GM18520 (cell line): ENCODE results near the gene MITD1.
A peak's percentile ranks its signal among the peaks of the same experiment; 100 is the strongest.
"Not testable (repeated sequence)": the region's sequence is repeated elsewhere in the genome, so short reads cannot be mapped to it uniquely, and the experiment has no call there.

ENCODE experiments used
- ATAC-seq: cut with Tn5 transposase; IDR thresholded peaks from one replicate; pipeline ENCODE4 v1.9.1; 2021; ENCODE audit not compliant: unreplicated experiment

MITD1 gene

DNA sequence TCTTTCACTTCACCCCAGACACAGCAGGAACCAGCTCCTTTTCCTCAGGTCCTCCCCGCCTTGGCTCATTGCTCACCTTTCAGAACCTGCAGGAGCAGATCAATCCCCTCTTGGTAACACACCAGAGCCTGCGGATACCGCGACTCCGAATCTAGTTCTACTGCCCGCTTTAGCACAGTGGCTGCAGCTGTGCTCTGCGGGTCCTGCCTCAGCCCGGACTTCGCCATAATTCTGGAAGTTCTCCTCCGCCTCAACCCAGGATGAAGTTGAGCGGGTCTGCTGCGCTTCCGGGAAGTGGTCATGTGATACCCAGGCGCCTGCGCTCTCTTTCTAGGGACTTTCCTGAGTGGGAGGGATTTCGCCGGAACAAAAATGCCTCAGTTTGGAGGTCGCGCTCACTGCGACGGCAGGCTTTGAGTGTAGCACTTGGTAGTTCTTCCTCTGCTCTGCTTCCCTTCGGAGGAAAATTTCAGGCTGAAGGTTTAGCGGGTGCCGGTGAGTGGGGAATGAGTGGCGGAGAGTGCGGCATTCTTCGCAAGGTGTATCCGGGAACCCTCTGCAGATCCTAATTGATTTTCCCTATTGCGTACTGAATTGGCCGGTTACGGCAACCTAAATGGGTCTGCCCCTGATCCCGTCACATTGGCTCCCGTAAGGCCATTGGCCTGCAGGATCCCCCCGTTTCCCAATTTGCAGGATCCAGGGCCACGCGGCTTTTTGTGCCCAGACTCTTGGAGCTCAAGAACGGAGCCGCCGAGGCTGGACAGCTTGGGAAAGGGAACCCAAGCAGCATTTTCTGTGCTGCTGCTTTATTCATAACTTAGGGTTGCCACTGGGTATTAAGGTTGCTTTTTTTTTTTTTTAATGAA, at the start of gene MITD1, which contains the start of gene MRPL30:
MITD1 (minus strand) TSS at position 304 of the 869 bp plus-strand sequence; CDS start at position 227, 77 bp downstream.
MRPL30 (plus strand) TSS at position 430 of the 869 bp plus-strand sequence. CDS start 5,020 bp downstream, outside the sequence.
- peak; percentile 91 for ATAC-seq

DNA sequence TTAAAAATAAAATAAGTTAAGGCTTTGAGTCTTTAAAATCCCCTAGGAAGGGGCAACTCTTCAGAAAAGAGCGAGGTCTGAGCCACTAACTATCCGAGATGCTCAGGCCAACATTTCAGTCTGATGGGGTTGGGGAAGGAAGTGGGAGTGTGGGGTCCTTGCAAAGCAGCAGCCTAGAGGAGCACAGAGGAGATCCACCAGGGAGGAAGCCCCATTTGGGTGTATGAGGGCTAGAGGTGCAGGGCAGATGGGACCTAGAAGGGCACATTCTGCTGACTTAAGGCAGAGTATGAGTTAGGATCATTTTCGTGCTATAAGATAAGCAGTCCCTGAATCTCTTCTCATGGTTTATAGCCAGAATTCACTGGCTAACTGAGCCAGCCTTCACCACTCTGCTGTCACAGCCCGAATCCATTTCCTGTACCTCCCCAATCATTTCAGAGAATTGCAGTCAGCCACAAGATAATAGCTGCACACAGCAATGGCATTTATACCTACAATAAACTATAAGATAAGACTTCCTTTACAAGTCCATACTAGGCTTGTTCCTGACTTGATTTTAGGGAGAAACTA, 37.2 kb upstream of the MITD1 start:
- ATAC-seq: no peak

DNA sequence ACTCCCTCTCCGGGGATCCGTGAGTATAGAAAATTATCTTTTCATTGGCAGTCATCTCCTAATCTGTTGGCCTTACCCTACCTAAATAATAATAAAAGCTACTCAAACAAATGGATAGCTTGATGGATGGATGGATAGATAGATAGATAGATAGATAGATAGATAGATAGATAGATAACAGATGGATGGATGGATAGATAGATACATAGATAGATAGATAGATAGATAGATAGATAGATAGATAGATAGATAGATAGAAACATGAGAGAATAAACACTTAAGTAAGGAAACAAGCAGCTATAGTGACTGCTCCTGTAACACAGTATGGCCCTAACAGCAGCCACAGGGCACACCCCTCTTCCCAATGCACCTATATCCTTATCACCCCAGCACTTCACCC, 35.2 kb upstream of the MITD1 start:
- no peak for ATAC-seq

DNA sequence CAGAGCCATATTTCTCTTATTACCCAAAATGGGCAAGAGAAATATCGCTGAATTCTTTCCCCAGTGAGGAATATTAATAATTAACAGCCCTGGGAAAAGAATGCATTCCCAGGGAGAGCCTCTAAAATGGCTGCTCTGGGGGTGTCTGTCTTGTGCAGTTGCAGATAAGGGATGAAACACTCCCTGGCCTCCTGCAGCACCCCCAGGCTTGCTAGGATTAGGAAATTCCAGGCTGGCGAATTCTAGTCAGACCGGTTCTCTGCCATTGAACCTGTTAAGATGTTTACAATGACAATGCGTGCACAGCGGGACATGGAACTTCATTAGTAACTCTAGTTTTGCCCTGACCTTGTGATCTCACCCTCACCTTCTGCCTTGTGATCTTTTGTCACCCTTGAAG, 24.6 kb upstream of the MITD1 start:
- ATAC-seq: no peak

DNA sequence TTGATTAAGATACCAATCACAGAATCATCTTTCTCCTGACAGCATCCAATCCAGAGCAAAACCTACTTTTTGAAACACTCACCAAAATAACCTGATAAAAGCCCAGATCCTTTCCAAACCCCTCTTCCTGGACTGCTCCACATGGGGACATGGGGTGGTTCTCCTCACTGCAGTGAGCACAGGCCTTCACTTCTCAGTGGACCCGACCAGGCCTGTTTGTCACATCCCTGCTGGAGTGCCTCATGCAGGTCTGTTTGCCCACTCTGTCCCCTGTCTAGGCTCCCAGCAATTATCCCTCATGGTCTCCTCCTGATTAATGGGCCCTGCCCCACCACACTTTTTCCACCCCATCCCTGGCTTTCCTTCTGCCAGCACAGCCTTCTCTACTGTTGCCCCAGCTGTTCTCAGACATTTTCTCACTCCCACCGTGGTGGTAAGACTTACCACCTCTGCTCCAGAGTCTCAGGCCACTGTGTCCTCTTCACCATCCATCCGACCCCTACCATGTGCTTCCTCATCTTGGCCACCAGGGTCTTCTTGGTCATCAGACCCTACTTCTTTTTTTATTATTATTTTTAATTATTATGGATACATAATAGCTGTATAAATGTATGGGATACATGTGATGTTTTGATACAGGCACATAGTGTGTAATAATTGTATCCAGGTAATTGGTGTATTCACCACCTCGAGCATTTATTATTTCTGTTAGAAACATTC, 21.3 kb upstream of the MITD1 start:
- no peak for ATAC-seq

DNA sequence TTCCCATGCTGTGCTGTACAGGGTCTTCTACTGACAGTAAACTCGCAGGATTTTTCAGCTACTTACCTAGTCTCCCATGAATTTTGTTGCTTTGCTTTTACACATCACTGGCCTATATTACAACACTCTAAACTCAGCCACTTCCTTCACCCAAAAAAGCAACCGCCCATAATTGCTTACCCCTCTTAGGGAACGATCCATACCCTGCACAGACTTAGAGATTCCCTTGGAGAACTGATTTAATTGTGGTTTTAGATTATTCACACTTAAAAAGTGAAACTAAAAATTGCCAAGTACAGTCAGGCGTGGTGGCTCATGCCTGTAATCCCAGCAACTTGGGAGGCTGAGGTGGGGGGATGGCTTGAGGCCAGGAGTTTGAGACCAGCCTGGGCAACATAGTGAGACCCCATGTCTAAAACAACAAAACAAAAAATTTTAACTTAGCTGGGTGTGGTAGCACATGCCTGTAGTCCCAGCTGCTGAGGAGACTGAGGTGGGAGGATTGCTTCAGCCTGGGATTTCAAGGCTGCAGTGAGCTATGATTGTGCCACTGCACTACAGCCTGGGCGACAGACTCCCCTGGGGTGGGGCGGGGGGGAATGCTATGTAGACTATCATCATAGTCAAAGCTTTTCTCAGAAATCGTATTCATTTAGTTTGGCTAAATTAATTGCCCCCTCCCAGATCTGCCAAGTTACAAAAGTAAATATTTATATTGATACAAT, 19.4 kb upstream of the MITD1 start:
- ATAC-seq: no peak

DNA sequence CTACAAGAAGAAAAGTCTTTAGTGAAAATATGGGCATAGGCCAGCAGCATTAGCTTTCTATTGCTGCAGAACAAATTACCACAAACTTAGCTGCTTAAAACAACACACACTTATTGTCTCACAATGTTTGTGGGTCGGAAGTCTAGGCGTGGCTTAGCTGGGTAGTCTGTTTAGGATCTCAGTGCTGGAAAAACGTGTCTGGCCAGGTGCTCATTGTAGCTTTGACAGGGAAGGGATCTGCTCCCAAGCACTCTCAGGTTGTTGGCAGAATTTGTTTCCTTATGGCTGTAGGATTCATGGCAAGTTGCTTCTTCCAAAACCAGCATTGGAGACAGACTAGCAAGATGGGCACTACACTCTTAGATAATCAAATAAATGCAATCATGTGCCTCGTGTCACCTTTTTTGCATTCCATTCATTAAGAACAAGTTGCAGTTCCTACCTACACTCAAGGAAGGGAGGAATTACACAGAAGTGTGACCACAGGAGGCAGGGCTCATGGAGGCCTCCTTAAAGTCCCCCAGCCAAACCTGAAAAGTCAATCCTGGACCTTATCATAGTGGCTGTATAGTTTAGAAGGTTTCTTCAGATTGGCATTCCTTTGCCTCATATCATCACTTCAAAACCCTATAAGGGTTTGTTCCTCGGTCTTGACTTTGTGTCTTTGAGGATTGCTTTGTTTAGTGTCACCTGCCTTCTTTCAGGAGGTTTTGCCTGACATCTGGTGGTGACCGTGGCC, 17.4 kb upstream of the MITD1 start:
- ATAC-seq: no peak

DNA sequence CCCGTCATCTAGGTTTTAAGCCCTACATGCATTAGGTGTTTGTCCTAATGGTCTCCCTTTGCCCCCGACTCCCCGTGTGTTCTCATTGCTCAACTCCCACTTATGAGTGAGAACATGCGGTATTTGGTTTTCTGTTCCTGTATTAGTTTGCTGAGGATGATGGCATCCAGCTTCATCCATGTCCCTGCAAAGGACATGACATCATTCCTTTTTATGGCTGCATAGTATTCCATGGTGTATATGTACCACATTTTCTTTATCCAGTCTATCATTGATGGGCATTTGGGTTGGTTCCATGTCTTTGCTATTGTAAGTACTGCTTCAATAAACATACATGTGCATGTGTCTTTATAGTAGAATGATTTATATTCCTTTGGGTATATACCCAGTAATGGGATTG, 11.5 kb upstream of the MITD1 start:
- ATAC-seq: not testable (repeated sequence)

DNA sequence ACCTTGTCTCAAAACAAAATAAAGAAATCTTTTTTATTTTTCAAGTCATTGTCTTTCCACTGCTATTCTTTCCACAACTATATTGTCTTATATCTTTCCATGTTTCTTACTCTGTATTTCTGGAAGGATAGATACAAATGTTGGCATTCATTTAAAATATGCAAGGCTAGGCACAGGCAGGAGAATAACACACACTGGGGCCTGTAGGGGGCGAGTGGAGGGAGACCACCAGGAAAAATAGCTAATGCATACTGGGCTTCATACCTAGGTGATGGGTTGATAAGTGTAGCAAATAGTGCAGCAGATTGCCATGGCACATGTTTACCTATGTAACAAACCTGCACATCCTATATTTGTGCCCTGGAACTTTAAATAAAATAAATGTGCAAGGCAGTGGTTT, 9.7 kb upstream of the MITD1 start:
- ATAC-seq: no peak

DNA sequence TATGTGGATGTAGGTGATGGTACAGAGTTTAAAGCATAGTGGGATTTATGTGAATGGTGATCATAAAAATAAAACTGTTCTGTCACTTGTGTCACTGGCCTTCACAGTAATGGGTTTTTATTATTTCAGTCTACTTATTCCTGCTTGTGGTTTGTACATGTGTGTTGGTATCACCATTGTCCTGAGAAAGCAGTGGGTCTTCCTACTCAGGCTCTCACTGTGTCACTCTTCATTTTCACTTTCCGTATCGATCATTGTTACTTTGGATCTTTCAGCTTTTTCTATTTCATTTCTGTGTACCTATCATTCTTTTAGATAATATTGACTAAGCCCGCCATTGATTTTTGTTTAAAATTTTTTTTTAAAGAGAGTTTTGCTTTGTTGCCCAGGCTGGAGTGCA, 7.5 kb upstream of the MITD1 start:
- no peak for ATAC-seq

DNA sequence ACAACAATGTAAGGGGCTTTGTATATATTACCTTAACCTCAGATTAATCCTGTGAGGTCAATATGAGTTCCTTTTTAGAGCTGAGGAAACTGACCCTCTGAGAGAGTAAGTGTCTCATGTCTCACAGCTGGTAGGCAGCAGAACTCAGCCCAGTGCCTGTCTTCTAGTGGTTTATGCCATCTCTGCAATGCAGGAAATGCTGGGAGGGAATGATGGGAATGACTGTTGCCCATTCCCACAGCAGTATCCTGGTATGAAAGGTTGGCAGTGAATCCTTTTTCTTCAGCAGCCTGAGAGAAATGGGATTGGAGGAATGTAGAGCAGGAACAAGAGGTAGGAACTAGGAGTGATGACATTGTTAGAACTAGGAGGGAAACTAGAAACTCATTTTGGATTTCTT, 6.2 kb upstream of the MITD1 start:
- ATAC-seq: no peak

DNA sequence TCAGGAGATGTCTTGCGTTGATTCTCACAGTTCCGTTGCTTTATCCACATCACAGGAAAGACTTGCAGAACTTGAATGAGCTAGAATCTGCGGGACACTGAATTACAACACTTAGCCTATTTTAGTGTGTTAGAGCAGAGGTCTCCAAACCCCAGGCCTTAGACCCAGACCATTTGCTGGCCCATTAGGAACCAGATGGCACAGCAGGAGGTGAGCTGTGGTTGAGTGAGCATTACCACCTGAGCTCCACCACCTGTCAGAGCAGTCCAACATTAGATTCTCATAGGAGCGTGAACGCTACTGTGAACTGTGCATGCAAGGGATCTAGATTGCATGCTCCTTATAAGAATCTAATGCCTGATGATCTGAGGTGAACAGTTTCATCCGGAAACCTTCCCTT, 4.0 kb upstream of the MITD1 start:
- no peak for ATAC-seq

DNA sequence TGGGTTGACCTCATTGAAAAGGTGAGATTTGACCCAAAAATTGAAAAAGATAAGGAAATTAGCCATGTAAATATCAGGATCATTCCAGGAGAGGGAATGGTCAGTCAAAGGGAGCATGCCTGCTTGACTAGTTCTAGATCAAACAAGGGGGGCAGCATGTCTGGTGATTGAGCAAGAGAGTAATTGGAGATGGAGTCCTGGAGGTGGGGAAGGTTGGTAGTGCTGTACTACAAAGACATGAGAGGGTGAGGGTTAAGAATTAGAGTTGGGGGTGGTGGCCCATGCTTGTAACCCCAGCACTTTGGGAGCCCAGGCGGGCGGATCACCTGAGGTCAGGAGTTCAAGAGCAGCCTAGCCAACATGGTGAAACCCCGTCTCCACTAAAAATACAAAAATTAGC, 2.2 kb upstream of the MITD1 start:
- no peak for ATAC-seq

DNA sequence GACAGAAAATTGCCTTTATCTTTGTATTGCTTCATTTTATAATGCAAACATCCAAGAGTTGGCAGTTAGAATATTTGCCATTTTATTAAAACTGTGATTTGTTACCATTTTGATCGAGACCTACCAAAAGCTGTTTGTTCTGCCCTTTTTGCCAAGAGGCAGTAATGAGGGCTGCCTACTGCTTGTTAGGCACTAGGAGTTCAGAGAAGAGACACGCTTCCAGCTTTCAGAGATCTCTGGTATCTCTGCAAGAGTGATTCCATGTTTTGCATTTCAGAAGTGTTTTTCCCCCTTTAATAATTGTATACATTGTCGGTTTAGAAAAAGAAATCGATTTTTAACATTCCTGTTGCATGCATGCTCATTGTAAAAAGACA, 754 bp upstream of the MITD1 start:
- ATAC-seq: no peak

DNA sequence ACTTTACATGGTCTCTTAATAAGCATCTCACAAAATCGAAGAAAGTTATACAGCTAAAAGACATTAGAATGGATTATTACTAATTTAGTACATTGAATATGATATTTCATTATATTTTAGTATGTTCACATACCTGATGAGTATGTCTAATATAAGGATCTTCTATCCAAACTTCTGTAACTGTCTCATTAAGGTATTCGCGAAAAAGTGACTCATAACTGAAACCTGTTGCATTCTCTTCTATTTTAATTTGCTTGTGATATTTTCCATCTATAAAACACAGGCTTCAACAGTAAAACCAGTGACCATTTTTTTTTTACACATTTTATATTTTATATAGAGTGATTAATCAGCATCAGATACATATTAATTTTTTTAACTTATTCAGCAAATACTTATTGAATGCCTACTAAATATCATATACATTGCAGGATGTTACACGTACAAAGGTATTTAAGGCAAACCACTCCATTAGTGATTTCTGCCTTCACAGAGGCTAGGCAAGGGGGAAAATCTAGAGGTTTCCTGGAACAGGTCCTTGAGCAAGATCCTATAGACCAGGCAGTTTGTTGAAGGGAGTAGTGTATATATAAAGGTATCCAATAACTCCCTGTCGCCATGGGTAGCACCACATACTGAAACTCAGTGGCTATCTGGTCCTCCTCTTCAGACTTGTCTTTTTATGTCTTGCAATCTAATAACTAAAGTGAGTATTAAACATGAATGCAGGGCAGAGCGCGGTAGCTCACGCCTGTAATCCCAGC, 9.3 kb downstream of the MITD1 start:
- ATAC-seq: no peak

DNA sequence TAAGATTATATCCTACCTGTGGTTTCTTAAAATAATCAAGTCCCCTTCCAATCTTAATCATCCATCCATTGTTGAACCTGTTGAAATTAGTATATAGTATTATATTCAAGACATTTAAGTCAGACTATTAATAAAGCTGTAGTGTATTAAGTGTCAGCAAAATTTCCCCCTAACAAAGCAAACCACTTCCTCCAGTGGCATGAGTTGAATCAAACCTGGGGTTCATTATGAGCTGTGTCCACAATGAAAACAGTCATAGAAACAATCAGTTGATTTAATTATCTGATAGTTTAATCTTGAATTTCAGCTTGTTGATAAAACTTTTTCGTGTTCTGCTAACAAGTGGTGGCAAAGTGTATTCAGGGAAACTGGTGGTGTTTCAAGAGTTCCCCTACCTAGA, 11.3 kb downstream of the MITD1 start:
- ATAC-seq: no peak

DNA sequence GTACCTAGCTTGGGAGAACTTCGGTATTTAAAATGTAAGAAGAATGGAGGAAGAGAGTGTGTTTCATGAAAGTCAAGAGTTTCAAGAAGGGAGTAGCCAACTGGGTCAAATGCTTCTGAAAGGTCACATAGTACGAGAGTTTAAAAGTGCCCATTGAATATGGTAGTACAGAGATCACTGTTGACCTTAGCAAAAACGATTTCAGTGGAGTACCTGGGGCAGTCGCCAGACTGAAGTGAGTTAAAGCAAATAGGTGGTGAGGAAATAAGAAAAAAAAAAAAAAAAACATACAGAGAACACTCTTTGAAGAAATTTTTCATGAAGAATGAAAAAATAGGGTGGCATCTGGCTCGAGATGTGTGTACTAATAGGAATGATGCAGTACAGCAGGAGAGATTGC, 14.6 kb downstream of the MITD1 start:
- no peak for ATAC-seq

DNA sequence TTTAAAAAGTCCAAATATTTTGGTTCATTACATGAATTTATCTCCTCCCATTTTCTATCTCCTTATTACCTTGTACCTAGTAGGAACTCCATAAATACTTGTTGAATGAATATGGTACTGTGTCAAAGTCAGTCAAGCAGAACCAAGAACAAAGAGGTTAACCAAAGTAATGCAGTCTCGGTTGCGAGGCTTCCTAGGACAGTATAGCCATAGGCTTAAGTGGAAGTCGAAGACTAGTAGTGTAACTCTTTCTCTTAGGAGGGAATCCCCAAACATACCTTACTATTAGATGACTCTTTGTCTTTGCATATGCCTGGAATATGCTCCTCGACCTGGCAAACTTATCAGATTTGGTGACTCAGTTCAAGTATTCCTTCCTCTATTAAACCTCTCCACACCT, 21.3 kb downstream of the MITD1 start:
- no peak for ATAC-seq

DNA sequence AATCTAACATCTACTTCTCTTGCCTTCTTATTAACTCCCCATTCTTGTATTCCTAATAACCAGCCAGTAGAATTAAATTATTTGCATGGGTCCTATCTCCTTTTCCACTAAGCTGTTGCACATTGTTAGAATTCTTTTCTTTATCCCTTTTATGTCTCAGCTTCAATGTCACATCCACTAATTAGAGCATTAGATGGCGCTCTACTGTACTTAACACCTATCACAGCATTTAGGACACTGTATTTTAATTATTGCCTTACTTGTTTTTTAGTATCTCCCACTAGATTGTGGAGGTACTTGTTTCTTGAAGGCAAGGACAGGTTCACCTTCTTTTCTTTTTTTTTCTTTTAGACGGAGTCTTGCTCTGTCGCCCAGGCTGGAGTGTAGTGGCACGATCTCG, 22.3 kb downstream of the MITD1 start:
- no peak for ATAC-seq

DNA sequence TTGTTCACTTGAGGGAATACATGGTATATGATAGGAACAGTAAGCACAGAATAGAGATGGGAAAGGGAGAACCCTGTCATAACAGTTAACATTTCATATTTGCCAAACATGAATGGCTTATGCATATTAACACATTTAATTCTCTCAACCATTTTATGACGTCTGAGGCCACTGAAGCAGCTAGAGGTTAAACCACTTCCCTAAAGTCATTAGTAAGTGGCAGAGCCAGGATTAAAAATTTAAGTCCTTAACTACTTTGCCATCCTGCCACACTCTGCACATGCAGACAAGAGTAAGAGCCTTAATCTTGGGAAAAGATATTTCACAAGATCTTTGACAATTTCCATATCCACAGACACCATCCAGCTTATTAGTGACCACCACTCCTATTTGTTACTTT, 24.0 kb downstream of the MITD1 start:
- ATAC-seq: no peak
